ENCODE results near the gene SUGCT.

GRCh38 chr7:40115936-40116335 lies 18.9 kb upstream of the SUGCT start:
- TF ChIP-seq, protein P1, sequence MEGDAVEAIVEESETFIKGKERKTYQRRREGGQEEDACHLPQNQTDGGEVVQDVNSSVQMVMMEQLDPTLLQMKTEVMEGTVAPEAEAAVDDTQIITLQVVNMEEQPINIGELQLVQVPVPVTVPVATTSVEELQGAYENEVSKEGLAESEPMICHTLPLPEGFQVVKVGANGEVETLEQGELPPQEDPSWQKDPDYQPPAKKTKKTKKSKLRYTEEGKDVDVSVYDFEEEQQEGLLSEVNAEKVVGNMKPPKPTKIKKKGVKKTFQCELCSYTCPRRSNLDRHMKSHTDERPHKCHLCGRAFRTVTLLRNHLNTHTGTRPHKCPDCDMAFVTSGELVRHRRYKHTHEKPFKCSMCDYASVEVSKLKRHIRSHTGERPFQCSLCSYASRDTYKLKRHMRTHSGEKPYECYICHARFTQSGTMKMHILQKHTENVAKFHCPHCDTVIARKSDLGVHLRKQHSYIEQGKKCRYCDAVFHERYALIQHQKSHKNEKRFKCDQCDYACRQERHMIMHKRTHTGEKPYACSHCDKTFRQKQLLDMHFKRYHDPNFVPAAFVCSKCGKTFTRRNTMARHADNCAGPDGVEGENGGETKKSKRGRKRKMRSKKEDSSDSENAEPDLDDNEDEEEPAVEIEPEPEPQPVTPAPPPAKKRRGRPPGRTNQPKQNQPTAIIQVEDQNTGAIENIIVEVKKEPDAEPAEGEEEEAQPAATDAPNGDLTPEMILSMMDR (IDR thresholded peaks at IDR 0.05) = no peak
- TF ChIP-seq POLR2A (IDR thresholded peaks at IDR 0.05) = no peak
- TF ChIP-seq POLR2AphosphoS5 (IDR thresholded peaks at IDR 0.05) = no peak

Data from stomach (tissue), 4 donors.